HEK293 (cell line): ENCODE results near the gene TSC22D1.

ENCODE experiments used
- CTCF ChIA-PET: fragments of 350-600 bp; formaldehyde crosslinking; extraction: SDS; loops from one replicate; lab custom pipeline; 2021; ENCODE audit warnings: antibody characterized with exemption; lab: Yijun Ruan, JAX
- POLR2A ChIA-PET: fragments of 300-600 bp; formaldehyde crosslinking; extraction: SDS; loops from one replicate; lab custom pipeline; 2020; ENCODE audit warnings: antibody characterized with exemption, inconsistent platforms; lab: Yijun Ruan, JAX
- H3K27ac ChIP-seq: fragments of 200-500 bp; sonication (Bioruptor generic); 2 replicates; pipeline ENCODE4 v1.5.1; 2014; ENCODE audit warnings: low read depth, low read length, control low read depth, inconsistent platforms; ENCODE audit errors: extremely low read depth
- H3K36me3 ChIP-seq, 2 experiments: fragments of 200-500 bp in 1 of 2; sonication (Bioruptor generic) in 1 of 2; 1 replicate in 1 of 2; 2 replicates in 1 of 2; pipeline ENCODE4 v1.5.1; 2014 to 2017; ENCODE audit warnings: inconsistent platforms in 2 of 2, low read length in 2 of 2; ENCODE audit not compliant: control insufficient read depth in 2 of 2, insufficient read depth in 1 of 2
- H3K4me1 ChIP-seq: fragments of 200-500 bp; sonication (Bioruptor generic); 2 replicates; pipeline ENCODE4 v1.5.1; 2014; ENCODE audit warnings: mild to moderate bottlenecking, low read length, inconsistent platforms; ENCODE audit not compliant: control insufficient read depth, insufficient read depth
- H3K4me3 ChIP-seq: 2 replicates; pipeline ENCODE4 v1.5.1; 2011; ENCODE audit warnings: low read depth, mild to moderate bottlenecking, control low read depth, low read length, moderate library complexity
- H3K9me3 ChIP-seq: fragments of 200-500 bp; sonication (Bioruptor generic); 2 replicates; pipeline ENCODE4 v1.5.1; 2014; ENCODE audit warnings: low read depth, low read length, inconsistent platforms; ENCODE audit not compliant: control insufficient read depth, insufficient read depth
- HOXC10 ChIP-seq: sonication (generic); formaldehyde crosslinking; IDR thresholded peaks from 2 replicates; pipeline ENCODE4 v1.8.1; 2023; ENCODE audit warnings: mild to moderate bottlenecking, missing genetic modification reagents
- KLF10 ChIP-seq: fragments of 450-650 bp; IDR thresholded peaks from 2 replicates; pipeline ENCODE4 v1.5.1; 2018; ENCODE audit warnings: missing biosample characterization, mild to moderate bottlenecking, missing genetic modification characterization
- OSR2 ChIP-seq: fragments of 450-650 bp; formaldehyde crosslinking; IDR thresholded peaks from 2 replicates; pipeline ENCODE4 v1.5.1; 2016; ENCODE audit warnings: missing biosample characterization, missing genetic modification characterization
- PRDM1 ChIP-seq: fragments of 450-650 bp; formaldehyde crosslinking; IDR thresholded peaks from 2 replicates; pipeline ENCODE4; 2016; ENCODE audit warnings: missing biosample characterization, missing genetic modification characterization
- YY1 ChIP-seq: fragments of 450-650 bp; formaldehyde crosslinking; IDR thresholded peaks from 2 replicates; pipeline ENCODE4 v1.5.1; 2018; ENCODE audit warnings: missing biosample characterization, missing genetic modification characterization
- ZBTB17 ChIP-seq: fragments of 450-650 bp; formaldehyde crosslinking; IDR thresholded peaks from 2 replicates; pipeline ENCODE4 v1.5.1; 2016; ENCODE audit warnings: missing biosample characterization, missing genetic modification characterization
- ZBTB7A ChIP-seq: fragments of 450-650 bp; formaldehyde crosslinking; IDR thresholded peaks from 2 replicates; pipeline ENCODE4 v1.5.1; 2016; ENCODE audit warnings: low read depth, missing biosample characterization, missing genetic modification characterization
- ZNF133 ChIP-seq: fragments of 450-650 bp; formaldehyde crosslinking; IDR thresholded peaks from 2 replicates; pipeline ENCODE4 v1.5.1; 2016; ENCODE audit warnings: missing biosample characterization, missing genetic modification characterization
- ZNF2 ChIP-seq: fragments of 450-650 bp; formaldehyde crosslinking; IDR thresholded peaks from 2 replicates; pipeline ENCODE4 v1.5.1; 2016; ENCODE audit warnings: missing biosample characterization, missing genetic modification characterization
- ZNF311 ChIP-seq: fragments of 450-650 bp; formaldehyde crosslinking; IDR thresholded peaks from 2 replicates; pipeline ENCODE4 v1.5.1; 2017; ENCODE audit warnings: missing biosample characterization, missing genetic modification characterization, borderline replicate concordance
- ZNF660 ChIP-seq: fragments of 450-650 bp; IDR thresholded peaks from 2 replicates; pipeline ENCODE4 v1.5.1; 2018; ENCODE audit warnings: missing biosample characterization, mild to moderate bottlenecking, missing genetic modification characterization
- TF ChIP-seq, protein P1 (sequence below): fragments of 450-650 bp; formaldehyde crosslinking; IDR thresholded peaks from 2 replicates; pipeline ENCODE4 v1.5.1; 2017; ENCODE audit warnings: missing biosample characterization, missing genetic modification characterization
- TF ChIP-seq, protein P2 (sequence below): fragments of 450-650 bp; formaldehyde crosslinking; IDR thresholded peaks from 2 replicates; pipeline ENCODE4 v1.5.1; 2016; ENCODE audit warnings: missing biosample characterization, missing genetic modification characterization
- TF ChIP-seq, protein P3 (sequence below): fragments of 450-650 bp; formaldehyde crosslinking; IDR thresholded peaks from 2 replicates; pipeline ENCODE4 v1.5.1; 2016; ENCODE audit warnings: missing biosample characterization, missing genetic modification characterization
- TF ChIP-seq, protein P4 (sequence below): fragments of 450-650 bp; formaldehyde crosslinking; conservative IDR thresholded peaks from 2 replicates; pipeline ENCODE4 v1.5.1; 2016; ENCODE audit warnings: low read depth, missing biosample characterization, missing genetic modification characterization

TSC22D1 gene

DNA sequence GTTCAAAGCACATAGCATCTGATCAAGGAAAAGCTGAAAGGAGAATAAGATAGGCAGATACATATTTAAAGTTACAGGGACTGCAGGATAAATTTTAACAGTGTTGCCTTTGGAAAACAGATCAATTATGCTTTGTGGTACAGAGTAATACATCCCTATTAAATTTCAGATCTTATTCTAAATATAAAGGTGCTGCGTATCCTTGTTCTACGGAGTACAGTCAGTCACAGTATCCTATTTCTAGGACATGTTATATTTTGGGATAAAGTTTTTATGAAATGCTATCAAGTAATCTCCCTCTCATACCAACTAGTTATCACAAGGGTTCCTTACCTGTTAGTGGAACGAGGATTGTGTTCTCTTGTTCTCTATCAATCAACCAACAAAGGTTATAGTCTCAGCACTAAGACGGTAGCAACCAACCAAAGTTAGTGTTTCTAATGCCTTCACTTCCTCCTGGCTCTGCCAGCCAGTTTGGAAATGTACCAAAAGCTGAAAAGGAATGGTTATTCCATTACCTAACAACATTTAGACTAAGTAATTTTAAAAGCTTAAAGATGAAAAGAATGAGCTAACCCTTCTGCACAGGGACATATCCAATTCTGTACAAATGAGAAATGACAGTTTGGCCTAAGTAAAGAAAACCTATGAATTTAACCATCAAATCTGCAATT, 35.2 kb downstream of the TSC22D1 start (continued):
- TF ChIP-seq ZBTB7A, result no peak
- TF ChIP-seq OSR2 (tag by site-specific recombination), result no peak

DNA sequence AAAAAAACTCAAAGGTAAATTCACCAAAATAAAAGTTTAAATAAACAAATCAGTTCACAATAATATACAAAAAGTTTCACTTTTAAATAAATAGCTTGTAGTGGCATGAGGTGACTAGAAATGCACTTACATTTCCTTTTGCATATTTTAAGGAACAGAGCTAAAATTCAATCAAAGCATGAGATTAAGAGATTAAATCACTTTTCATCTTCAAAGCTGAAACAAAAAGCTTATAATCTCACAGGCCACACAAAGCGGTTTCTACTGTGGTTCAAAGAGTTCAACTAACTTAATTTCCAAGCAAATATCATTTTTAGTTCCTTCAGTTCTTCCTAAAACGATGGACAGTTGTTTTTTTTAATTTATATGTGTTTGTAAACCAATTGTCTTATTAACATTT, 38.9 kb downstream of the TSC22D1 start:
- no peak overlapping the region for H3K27ac ChIP-seq
- no peaks in the 10 kb centered on the region for H3K4me1 ChIP-seq
- H3K9me3 ChIP-seq, result no peaks in the 10 kb centered on the region
- POLR2A ChIA-PET, result no interaction called here
- CTCF ChIA-PET, result no interaction called here
- TF ChIP-seq, protein P1, sequence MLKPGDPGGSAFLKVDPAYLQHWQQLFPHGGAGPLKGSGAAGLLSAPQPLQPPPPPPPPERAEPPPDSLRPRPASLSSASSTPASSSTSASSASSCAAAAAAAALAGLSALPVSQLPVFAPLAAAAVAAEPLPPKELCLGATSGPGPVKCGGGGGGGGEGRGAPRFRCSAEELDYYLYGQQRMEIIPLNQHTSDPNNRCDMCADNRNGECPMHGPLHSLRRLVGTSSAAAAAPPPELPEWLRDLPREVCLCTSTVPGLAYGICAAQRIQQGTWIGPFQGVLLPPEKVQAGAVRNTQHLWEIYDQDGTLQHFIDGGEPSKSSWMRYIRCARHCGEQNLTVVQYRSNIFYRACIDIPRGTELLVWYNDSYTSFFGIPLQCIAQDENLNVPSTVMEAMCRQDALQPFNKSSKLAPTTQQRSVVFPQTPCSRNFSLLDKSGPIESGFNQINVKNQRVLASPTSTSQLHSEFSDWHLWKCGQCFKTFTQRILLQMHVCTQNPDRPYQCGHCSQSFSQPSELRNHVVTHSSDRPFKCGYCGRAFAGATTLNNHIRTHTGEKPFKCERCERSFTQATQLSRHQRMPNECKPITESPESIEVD (tag by site-specific recombination), result 0 out of 2 replicates have a peak, but pooled peaks have one; percentile 5
- TF ChIP-seq, protein P2, sequence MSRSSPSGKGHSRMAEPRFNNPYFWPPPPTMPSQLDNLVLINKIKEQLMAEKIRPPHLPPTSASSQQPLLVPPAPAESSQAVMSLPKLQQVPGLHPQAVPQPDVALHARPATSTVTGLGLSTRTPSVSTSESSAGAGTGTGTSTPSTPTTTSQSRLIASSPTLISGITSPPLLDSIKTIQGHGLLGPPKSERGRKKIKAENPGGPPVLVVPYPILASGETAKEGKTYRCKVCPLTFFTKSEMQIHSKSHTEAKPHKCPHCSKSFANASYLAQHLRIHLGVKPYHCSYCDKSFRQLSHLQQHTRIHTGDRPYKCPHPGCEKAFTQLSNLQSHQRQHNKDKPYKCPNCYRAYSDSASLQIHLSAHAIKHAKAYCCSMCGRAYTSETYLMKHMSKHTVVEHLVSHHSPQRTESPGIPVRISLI, result no peak
- no peaks in the 10 kb centered on the region for H3K36me3 ChIP-seq
- no peak overlapping the region for H3K4me3 ChIP-seq

DNA sequence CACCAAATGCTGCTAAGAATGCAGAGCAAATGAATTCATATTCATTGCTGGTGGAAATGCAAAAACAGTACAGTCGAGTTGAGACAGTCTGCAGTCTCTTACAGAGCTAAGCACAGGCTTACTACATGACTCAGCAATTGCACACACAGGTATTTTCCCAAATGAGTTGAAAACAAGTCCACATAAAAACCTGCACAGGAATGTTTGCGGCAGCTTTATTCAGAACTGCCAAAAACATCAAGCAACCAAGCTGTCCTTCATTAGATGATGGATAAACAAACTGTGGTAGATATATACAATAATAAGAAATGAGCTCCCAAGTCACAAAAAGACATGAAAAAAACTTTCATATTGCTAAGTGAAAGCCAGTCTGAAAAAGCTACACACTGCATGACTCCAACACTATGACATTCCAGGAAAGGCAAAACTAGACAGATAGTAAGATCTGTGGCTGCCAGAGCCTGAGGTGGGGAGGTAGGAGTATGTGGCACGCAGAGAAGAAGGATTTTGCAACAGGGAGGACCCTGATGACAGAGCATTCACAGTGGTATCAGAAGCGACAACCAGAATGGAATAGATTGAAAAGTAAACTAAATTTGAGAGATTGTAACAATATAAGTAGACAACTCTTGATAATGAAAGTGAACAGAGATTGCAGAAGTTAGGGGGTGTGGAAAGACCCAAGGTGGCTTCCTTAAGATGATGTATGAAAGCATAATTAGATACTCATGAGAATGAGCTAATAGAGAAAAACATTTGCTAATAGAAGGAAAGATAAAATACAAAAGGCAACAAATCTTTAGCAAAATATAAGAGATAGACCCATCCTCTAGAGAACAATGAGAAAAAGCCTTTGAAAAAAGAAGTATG, 52.7 kb downstream of the TSC22D1 start:
- ChIA-PET CTCF (no interaction called here), POLR2A (no interaction called here)
- no peak for TF ChIP-seq ZNF133 (tag by site-specific recombination)
- TF ChIP-seq ZBTB17 (tag by site-specific recombination), result peak; percentile 92
- peak; percentile 66 for TF ChIP-seq PRDM1 (tag by site-specific recombination)
- 0 out of 2 replicates have a peak, but pooled peaks have one; percentile 14 for TF ChIP-seq ZNF660 (tag by site-specific recombination)
- Histone ChIP-seq H3K4me1 (peaks cover 11% of the 10 kb centered on the region; the same call in 1 of the 2 replicates), H3K4me3 (no peak overlapping the region), H3K27ac (no peak overlapping the region), H3K36me3 (no peaks in the 10 kb centered on the region), H3K9me3 (no peaks in the 10 kb centered on the region)

DNA sequence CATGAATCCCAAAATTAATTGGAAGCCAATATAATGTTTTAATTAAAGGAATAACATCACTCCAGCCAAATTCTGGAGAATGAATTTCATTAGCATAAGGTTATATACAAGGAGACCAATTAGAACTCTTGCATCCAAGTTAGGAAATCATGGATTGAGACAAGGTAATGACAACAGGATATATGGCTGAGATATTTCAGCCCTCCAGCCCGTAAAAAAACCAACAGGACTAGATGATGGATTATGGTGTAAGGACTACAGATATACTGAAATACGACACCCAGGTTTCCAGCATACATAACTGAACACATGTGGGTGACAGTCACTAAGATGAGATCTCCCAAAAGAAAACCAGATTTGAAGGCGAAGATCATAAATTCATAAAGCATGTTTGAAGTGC, 56.5 kb downstream of the TSC22D1 start:
- POLR2A ChIA-PET, result no interaction called here
- TF ChIP-seq YY1, result no peak
- no peak for TF ChIP-seq ZNF311 (tag by site-specific recombination)
- TF ChIP-seq OSR2 (tag by site-specific recombination), result no peak
- no peak for TF ChIP-seq KLF10 (tag by site-specific recombination)
- TF ChIP-seq, protein P3, sequence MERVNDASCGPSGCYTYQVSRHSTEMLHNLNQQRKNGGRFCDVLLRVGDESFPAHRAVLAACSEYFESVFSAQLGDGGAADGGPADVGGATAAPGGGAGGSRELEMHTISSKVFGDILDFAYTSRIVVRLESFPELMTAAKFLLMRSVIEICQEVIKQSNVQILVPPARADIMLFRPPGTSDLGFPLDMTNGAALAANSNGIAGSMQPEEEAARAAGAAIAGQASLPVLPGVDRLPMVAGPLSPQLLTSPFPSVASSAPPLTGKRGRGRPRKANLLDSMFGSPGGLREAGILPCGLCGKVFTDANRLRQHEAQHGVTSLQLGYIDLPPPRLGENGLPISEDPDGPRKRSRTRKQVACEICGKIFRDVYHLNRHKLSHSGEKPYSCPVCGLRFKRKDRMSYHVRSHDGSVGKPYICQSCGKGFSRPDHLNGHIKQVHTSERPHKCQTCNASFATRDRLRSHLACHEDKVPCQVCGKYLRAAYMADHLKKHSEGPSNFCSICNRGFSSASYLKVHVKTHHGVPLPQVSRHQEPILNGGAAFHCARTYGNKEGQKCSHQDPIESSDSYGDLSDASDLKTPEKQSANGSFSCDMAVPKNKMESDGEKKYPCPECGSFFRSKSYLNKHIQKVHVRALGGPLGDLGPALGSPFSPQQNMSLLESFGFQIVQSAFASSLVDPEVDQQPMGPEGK, result 0 out of 2 replicates have a peak, but pooled peaks have one; percentile 15
- TF ChIP-seq, protein P4, sequence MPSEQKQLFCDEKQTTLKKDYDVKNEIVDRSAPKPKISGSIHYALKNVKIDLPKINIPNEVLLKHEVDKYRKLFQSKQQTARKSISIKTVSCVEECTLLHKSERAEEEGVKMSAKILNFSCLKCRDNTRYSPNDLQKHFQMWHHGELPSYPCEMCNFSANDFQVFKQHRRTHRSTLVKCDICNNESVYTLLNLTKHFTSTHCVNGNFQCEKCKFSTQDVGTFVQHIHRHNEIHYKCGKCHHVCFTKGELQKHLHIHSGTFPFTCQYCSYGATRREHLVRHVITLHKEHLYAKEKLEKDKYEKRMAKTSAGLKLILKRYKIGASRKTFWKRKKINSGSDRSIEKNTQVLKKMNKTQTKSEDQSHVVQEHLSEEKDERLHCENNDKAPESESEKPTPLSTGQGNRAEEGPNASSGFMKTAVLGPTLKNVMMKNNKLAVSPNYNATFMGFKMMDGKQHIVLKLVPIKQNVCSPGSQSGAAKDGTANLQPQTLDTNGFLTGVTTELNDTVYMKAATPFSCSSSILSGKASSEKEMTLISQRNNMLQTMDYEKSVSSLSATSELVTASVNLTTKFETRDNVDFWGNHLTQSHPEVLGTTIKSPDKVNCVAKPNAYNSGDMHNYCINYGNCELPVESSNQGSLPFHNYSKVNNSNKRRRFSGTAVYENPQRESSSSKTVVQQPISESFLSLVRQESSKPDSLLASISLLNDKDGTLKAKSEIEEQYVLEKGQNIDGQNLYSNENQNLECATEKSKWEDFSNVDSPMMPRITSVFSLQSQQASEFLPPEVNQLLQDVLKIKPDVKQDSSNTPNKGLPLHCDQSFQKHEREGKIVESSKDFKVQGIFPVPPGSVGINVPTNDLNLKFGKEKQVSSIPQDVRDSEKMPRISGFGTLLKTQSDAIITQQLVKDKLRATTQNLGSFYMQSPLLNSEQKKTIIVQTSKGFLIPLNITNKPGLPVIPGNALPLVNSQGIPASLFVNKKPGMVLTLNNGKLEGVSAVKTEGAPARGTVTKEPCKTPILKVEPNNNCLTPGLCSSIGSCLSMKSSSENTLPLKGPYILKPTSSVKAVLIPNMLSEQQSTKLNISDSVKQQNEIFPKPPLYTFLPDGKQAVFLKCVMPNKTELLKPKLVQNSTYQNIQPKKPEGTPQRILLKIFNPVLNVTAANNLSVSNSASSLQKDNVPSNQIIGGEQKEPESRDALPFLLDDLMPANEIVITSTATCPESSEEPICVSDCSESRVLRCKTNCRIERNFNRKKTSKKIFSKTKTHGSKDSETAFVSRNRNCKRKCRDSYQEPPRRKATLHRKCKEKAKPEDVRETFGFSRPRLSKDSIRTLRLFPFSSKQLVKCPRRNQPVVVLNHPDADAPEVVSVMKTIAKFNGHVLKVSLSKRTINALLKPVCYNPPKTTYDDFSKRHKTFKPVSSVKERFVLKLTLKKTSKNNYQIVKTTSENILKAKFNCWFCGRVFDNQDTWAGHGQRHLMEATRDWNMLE (tag by site-specific recombination), result no peak
- no peak for TF ChIP-seq ZNF2
- TF ChIP-seq HOXC10, result no peak
- TF ChIP-seq, all 188 proteins: peak for 1
- Histone ChIP-seq H3K36me3 (no peaks in the 10 kb centered on the region; a peak in 1 of 3 replicates), H3K4me1 (peaks cover 11% of the 10 kb centered on the region; the same call in 1 of the 2 replicates), H3K27ac (no peak overlapping the region), H3K4me3 (no peak overlapping the region), H3K9me3 (no peaks in the 10 kb centered on the region)
- CTCF ChIA-PET, result no interaction called here
